IMR-90 (cell line): ENCODE results near the gene CUBN. TPM values are rescaled to one million over a fixed set of nuclear protein-coding genes. Genes with fewer than 3 reads are reported as not detected.

Experiments
- ATAC-seq: fragments of 200-7000 bp; cut with Tn5 transposase; 2 replicates; pipeline ENCODE4 v1.9.1; 2020; ENCODE audit warnings: low read depth, mild to moderate bottlenecking, moderate library complexity
- BruUV-seq: library from RNA; stranded (reverse); fragments of 400-500 nt; replicated peaks from 2 replicates; lab custom pipeline; 2021; lab: Mats Ljungman, UMichigan
- CTCF ChIA-PET: fragments of 300-600 bp; formaldehyde crosslinking; extraction: SDS; loops from one replicate; lab custom pipeline; 2021; ENCODE audit warnings: antibody characterized with exemption; lab: Yijun Ruan, JAX
- POLR2A ChIA-PET: fragments of 300-600 bp; sonication (Branson Sonifier 250); formaldehyde crosslinking; loops from one replicate; lab custom pipeline; 2022; ENCODE audit warnings: antibody characterized with exemption; ENCODE audit not compliant: unreplicated experiment; lab: Charles Lee
- DNase-seq: peaks from one replicate; pipeline ENCODE4 v3.0.0; 2013
- H2AFZ ChIP-seq: replicated peaks from 2 replicates; pipeline ENCODE3; 2013; ENCODE audit warnings: low read length, mild to moderate bottlenecking; ENCODE audit not compliant: poor library complexity
- H2AK5ac ChIP-seq: 2 replicates; pipeline ENCODE4 v1.6.1; 2013; ENCODE audit warnings: low read depth, low read length, inconsistent platforms
- H2AK9ac ChIP-seq: replicated peaks from 2 replicates; pipeline ENCODE3; 2013; ENCODE audit warnings: mild to moderate bottlenecking, low read depth, low read length, moderate library complexity; ENCODE audit not compliant: poor library complexity
- H2BK120ac ChIP-seq: 2 replicates; pipeline ENCODE4 v1.6.1; 2013; ENCODE audit warnings: low read depth, low read length, inconsistent platforms
- H2BK15ac ChIP-seq: 3 replicates; pipeline ENCODE4 v1.6.1; 2013; ENCODE audit warnings: low read depth, low read length, inconsistent platforms
- H2BK20ac ChIP-seq: 2 replicates; pipeline ENCODE4 v1.6.1; 2013; ENCODE audit warnings: low read depth, mild to moderate bottlenecking, inconsistent platforms, low read length, moderate library complexity
- H2BK5ac ChIP-seq: 2 replicates; pipeline ENCODE4 v1.6.1; 2013; ENCODE audit warnings: mild to moderate bottlenecking, low read depth, low read length, inconsistent platforms; ENCODE audit not compliant: poor library complexity, severe bottlenecking
- H3K14ac ChIP-seq: replicated peaks from 2 replicates; pipeline ENCODE4 v1.6.1; 2013; ENCODE audit warnings: low read depth, low read length, inconsistent platforms
- H3K18ac ChIP-seq: 2 replicates; pipeline ENCODE4 v1.6.1; 2013; ENCODE audit warnings: low read depth, low read length, control low read depth
- H3K23ac ChIP-seq: 2 replicates; pipeline ENCODE4 v1.6.1; 2013; ENCODE audit warnings: low read depth, low read length, inconsistent platforms
- H3K27ac ChIP-seq: 2 replicates; pipeline ENCODE4 v1.5.1; 2013; ENCODE audit warnings: mild to moderate bottlenecking, control low read depth, low read length; ENCODE audit not compliant: insufficient read depth
- H3K27me3 ChIP-seq: 2 replicates; pipeline ENCODE4 v1.6.1; 2013; ENCODE audit warnings: low read length; ENCODE audit not compliant: control insufficient read depth, insufficient read depth
- H3K36me3 ChIP-seq: 2 replicates; pipeline ENCODE4 v1.6.1; 2013; ENCODE audit warnings: low read length, mixed read lengths; ENCODE audit not compliant: control insufficient read depth, insufficient read depth
- H3K4ac ChIP-seq: 2 replicates; pipeline ENCODE4 v1.6.1; 2013; ENCODE audit warnings: low read depth, low read length, inconsistent platforms
- H3K4me1 ChIP-seq: 2 replicates; pipeline ENCODE4 v1.6.1; 2013; ENCODE audit warnings: low read length, mixed read lengths; ENCODE audit not compliant: control insufficient read depth, insufficient read depth
- H3K4me2 ChIP-seq: 2 replicates; pipeline ENCODE4 v1.6.1; 2013; ENCODE audit warnings: low read depth, mild to moderate bottlenecking, control low read depth, low read length, moderate library complexity
- H3K4me3 ChIP-seq: 2 replicates; pipeline ENCODE4 v1.5.1; 2013; ENCODE audit warnings: low read depth, mild to moderate bottlenecking, control low read depth, low read length, moderate library complexity; ENCODE audit not compliant: insufficient read depth
- H3K56ac ChIP-seq: 2 replicates; pipeline ENCODE4 v1.6.1; 2013; ENCODE audit warnings: low read length, inconsistent platforms; ENCODE audit not compliant: insufficient read depth; ENCODE audit errors: extremely low read depth
- H3K79me1 ChIP-seq, 2 experiments: 2 replicates each; pipeline ENCODE4 v1.6.1; 2013; ENCODE audit warnings: low read length in 2 of 2, inconsistent platforms in 1 of 2, low read depth in 1 of 2
- H3K9ac ChIP-seq: 2 replicates; pipeline ENCODE4 v1.6.1; 2013; ENCODE audit warnings: low read depth, low read length, control low read depth
- H3K9me1 ChIP-seq: 2 replicates; pipeline ENCODE4 v1.6.1; 2013; ENCODE audit warnings: low read length, inconsistent platforms; ENCODE audit not compliant: insufficient read depth
- H3K9me3 ChIP-seq: 2 replicates; pipeline ENCODE4 v1.6.1; 2013; ENCODE audit warnings: low read length; ENCODE audit not compliant: control insufficient read depth, insufficient read depth
- H4K20me1 ChIP-seq: 2 replicates; pipeline ENCODE4 v1.6.1; 2013; ENCODE audit warnings: low read length, inconsistent platforms; ENCODE audit not compliant: insufficient read depth
- H4K5ac ChIP-seq: 2 replicates; pipeline ENCODE4 v1.6.1; 2013; ENCODE audit warnings: mild to moderate bottlenecking, low read depth, low read length, control low read depth
- H4K8ac ChIP-seq, 2 experiments: 2 replicates each; pipeline ENCODE4 v1.6.1; 2013; ENCODE audit warnings: low read depth in 2 of 2, low read length in 2 of 2, control low read depth in 1 of 2, inconsistent platforms in 1 of 2
- H4K91ac ChIP-seq: 2 replicates; pipeline ENCODE4 v1.6.1; 2013; ENCODE audit warnings: low read depth, low read length, inconsistent platforms; ENCODE audit not compliant: insufficient read depth
- BHLHE40 ChIP-seq: fragments of 150-350 bp; IDR thresholded peaks from 2 replicates; pipeline ENCODE4 v1.6.1; 2016; ENCODE audit warnings: mild to moderate bottlenecking, low read depth, low read length
- CEBPB ChIP-seq: IDR thresholded peaks from 2 replicates; pipeline ENCODE4 v1.6.1; 2012; ENCODE audit warnings: low read depth, low read length, improper control_type of control experiment
- CHD1 ChIP-seq: IDR thresholded peaks from 2 replicates; pipeline ENCODE4 v1.6.1; 2012; ENCODE audit warnings: low read depth, low read length, improper control_type of control experiment
- CTCF ChIP-seq: conservative IDR thresholded peaks from 2 replicates; pipeline ENCODE4 v1.5.1; 2012; ENCODE audit warnings: mild to moderate bottlenecking, low read depth, low read length, improper control_type of control experiment
- ELK1 ChIP-seq: fragments of 150-350 bp; IDR thresholded peaks from 2 replicates; pipeline ENCODE4 v1.6.1; 2016; ENCODE audit warnings: low read depth, mild to moderate bottlenecking, low read length, moderate library complexity, borderline replicate concordance
- FOS ChIP-seq: fragments of 150-350 bp; IDR thresholded peaks from 2 replicates; pipeline ENCODE4 v1.6.1; 2016; ENCODE audit warnings: low read depth, low read length
- MAFK ChIP-seq: IDR thresholded peaks from 2 replicates; pipeline ENCODE4 v1.6.1; 2012; ENCODE audit warnings: low read depth, low read length, improper control_type of control experiment
- MAZ ChIP-seq: IDR thresholded peaks from 2 replicates; pipeline ENCODE4 v1.6.1; 2012; ENCODE audit warnings: low read depth, mild to moderate bottlenecking, low read length, improper control_type of control experiment, moderate library complexity, borderline replicate concordance
- MXI1 ChIP-seq: IDR thresholded peaks from 2 replicates; pipeline ENCODE4 v1.6.1; 2012; ENCODE audit warnings: low read depth, mild to moderate bottlenecking, low read length, moderate library complexity, borderline replicate concordance
- NFE2L2 ChIP-seq: fragments of 150-350 bp; IDR thresholded peaks from 2 replicates; pipeline ENCODE4 v1.6.1; 2016; ENCODE audit warnings: low read depth, mild to moderate bottlenecking, low read length
- POLR2A ChIP-seq: IDR thresholded peaks from 2 replicates; pipeline ENCODE4 v1.6.1; 2012; ENCODE audit warnings: mild to moderate bottlenecking, low read depth, low read length
- RAD21 ChIP-seq: IDR thresholded peaks from 2 replicates; pipeline ENCODE4 v1.6.1; 2012; ENCODE audit warnings: low read length, improper control_type of control experiment
- RCOR1 ChIP-seq: IDR thresholded peaks from 2 replicates; pipeline ENCODE4 v1.6.1; 2012; ENCODE audit warnings: mild to moderate bottlenecking, low read length, improper control_type of control experiment; ENCODE audit not compliant: insufficient replicate concordance
- RFX5 ChIP-seq: IDR thresholded peaks from 2 replicates; pipeline ENCODE4 v1.8.0; 2012; ENCODE audit warnings: low read depth, mild to moderate bottlenecking, low read length, moderate library complexity
- SMC3 ChIP-seq: fragments of 150-350 bp; IDR thresholded peaks from 2 replicates; pipeline ENCODE4 v1.6.1; 2016; ENCODE audit warnings: low read depth, mild to moderate bottlenecking, antibody characterized with exemption, low read length, moderate library complexity
- USF2 ChIP-seq: fragments of 150-350 bp; IDR thresholded peaks from 2 replicates; pipeline ENCODE4 v1.6.1; 2017; ENCODE audit warnings: mild to moderate bottlenecking, antibody characterized with exemption, low read length, low read depth
- WGBS, 2 experiments: methylation state at CpG; one replicate each; pipeline versions ENCODE4 v1.1.5 to v1.1.7; 2013; ENCODE audit warnings: missing lambda C conversion rate in 2 of 2; ENCODE audit not compliant: insufficient read length in 1 of 2; ENCODE audit errors: extremely low coverage in 2 of 2; 5-methylcytosine and 5-hydroxymethylcytosine counted together
- dilution Hi-C: fragments of 300-500 bp; cut with HindIII; formaldehyde crosslinking; loops from one replicate; pipeline ENCODE4 v1.14.3; 2018; ENCODE audit warnings: low sequenced_read_pairs; ENCODE audit not compliant: unreplicated experiment
- in situ Hi-C: fragments of 300-500 bp; cut with MboI; formaldehyde crosslinking; loops from 3 replicates; pipeline ENCODE4 v1.14.3; 2019; ENCODE audit warnings: low sequenced_read_pairs, inconsistent platforms, mixed read lengths
- intact Hi-C: fragments of 100-400 bp; cut with micrococcal nuclease; formaldehyde crosslinking; loops from 2 replicates; pipeline ENCODE4 v1.10.0; 2022
- polyA plus RNA-seq, 3 experiments: library from polyadenylated mRNA; depleted of rRNA; stranded (reverse); fragments of >200 nt; gene quantifications; 2 replicates each; pipeline ENCODE4 v1.2.3, GENCODE V29; 2012; ENCODE audit warnings: low replicate concordance in 1 of 3
- total RNA-seq: library from RNA; depleted of rRNA; stranded (reverse); fragments of >200 nt; gene quantifications from 2 replicates; pipeline ENCODE4 v1.2.3, GENCODE V29; 2012

CUBN gene
- total and polyA plus RNA-seq, 2 of the 4 experiments (the other 2 are of a cell fraction): 0.19 to 0.54 TPM

- intact Hi-C loops: no loop called here
- Histone ChIP-seq H2BK120ac (no peak overlapping the region), H2BK15ac (no peak overlapping the region; the same call in 2 of the 3 replicates), H3K23ac (no peak overlapping the region), H3K79me1 (no peaks in the 10 kb centered on the region), H3K4me1 (peaks cover 2% of the 10 kb centered on the region; the same call in 1 of the 2 replicates), H2AK5ac (no peak overlapping the region), H3K4ac (0 out of 2 replicates have a peak overlapping the region, but pooled peaks have one; percentile 0), H3K9me3 (no peaks in the 10 kb centered on the region), H3K27me3 (no peaks in the 10 kb centered on the region), H4K8ac (no peak overlapping the region), H3K27ac (no peak overlapping the region), H3K18ac (peak overlapping the region; percentile 4; the same call in 1 of the 2 replicates), H3K9ac (no peak overlapping the region), H3K36me3 (no peaks in the 10 kb centered on the region), H3K4me2 (no peak overlapping the region), H3K4me3 (no peak overlapping the region), H3K14ac (peak overlapping the region; percentile 42; the same call in 1 of the 2 replicates), H3K56ac (no peak overlapping the region), H4K20me1 (no peaks in the 10 kb centered on the region), H2AK9ac (no peak overlapping the region), H4K5ac (no peak overlapping the region), H2AFZ (no peak overlapping the region), H2BK20ac (peak overlapping the region; percentile 4; the same call in 1 of the 2 replicates), H3K9me1 (peaks cover 8% of the 10 kb centered on the region; the same call in 1 of the 2 replicates), H4K91ac (no peak overlapping the region), H2BK5ac (no peak overlapping the region)
- WGBS, 2 experiments: no CpG with 5 or more reads among the region's 2 CpGs
- DNase-seq: no peak
- ChIA-PET CTCF (no interaction called here), POLR2A (no interaction called here)
- ATAC-seq: no peak
- dilution Hi-C loops: no loop called here
- BruUV-seq: no TSS peak
- in situ Hi-C loops: no loop called here
- TF ChIP-seq USF2: no peak
- TF ChIP-seq RCOR1: no peak
- TF ChIP-seq RAD21: no peak
- no peak for TF ChIP-seq MAFK
- TF ChIP-seq POLR2A: no peak
- no peak for TF ChIP-seq RFX5
- TF ChIP-seq BHLHE40: no peak
- no peak for TF ChIP-seq NFE2L2
- TF ChIP-seq CEBPB: no peak
- TF ChIP-seq ELK1: no peak
- no peak for TF ChIP-seq SMC3
- TF ChIP-seq MAZ: no peak
- TF ChIP-seq CHD1: no peak
- no peak for TF ChIP-seq MXI1
- TF ChIP-seq FOS: no peak
- no peak for TF ChIP-seq CTCF
Measured at GRCh38 chr10:17109046-17109445, 20.6 kb downstream of the CUBN start.
